ENCODE measurements around the gene PPP2R2C. TPM values are rescaled to one million over a fixed set of nuclear protein-coding genes. Genes with fewer than 3 reads are reported as not detected.

Gene PPP2R2C
- total RNA-seq, 1 experiment from 2014 or later: 32.9 TPM

- H3K4me3 ChIP-seq (replicated peaks in 1 of 2; ENCODE audit: low read depth in 1 of 2, low read length in 2 of 2): no peak overlapping the region
- H3K27me3 ChIP-seq (ENCODE audit: insufficient read depth, low read length): no peaks in the 10 kb centered on the region
- POLR2A ChIA-PET: no interaction called here
- H2AFZ ChIP-seq (ENCODE audit: low read depth, low read length, poor library complexity, severe bottlenecking): no peak overlapping the region
- no peaks in the 10 kb centered on the region for H3K9me3 ChIP-seq (ENCODE audit: control insufficient read depth in 1 of 2, insufficient read depth in 1 of 2, low read depth in 1 of 2, low read length in 2 of 2)
- H4K20me1 ChIP-seq (ENCODE audit: insufficient read depth): no peaks in the 10 kb centered on the region
- ATAC-seq (no peak), DNase-seq (ENCODE audit: low read depth, low spot score) (no peak)
- CTCF ChIA-PET: no interaction called here
- no peaks in the 10 kb centered on the region for H3K79me2 ChIP-seq (ENCODE audit: insufficient read depth, low read length)
- H3K4me2 ChIP-seq (ENCODE audit: low read length): no peak overlapping the region
- intact Hi-C loops (cut with micrococcal nuclease): no loop called here
- H3K9me2 ChIP-seq (ENCODE audit: insufficient read depth): no peaks in the 10 kb centered on the region
- RAD21 ChIA-PET (ENCODE audit: low non-redundant PET in 1 of 2, low total read pairs in 2 of 2, uncharacterized antibody in 2 of 2, unreplicated experiment in 2 of 2): no interaction called here
- BruUV-seq (replicated peaks): no TSS peak
- no peak overlapping the region for H3K9ac ChIP-seq (ENCODE audit: low read length)
- no peak overlapping the region for H3K27ac ChIP-seq (ENCODE audit: low read depth, low read length)
- TF ChIP-seq RAD21 (IDR thresholded peaks at IDR 0.05; ENCODE audit: low read depth) (no peak), SIN3A (IDR thresholded peaks at IDR 0.05; ENCODE audit: low read depth) (no peak), CBX3 (IDR thresholded peaks at IDR 0.05; ENCODE audit: low read depth) (no peak), TCF7L2 (IDR thresholded peaks at IDR 0.05; ENCODE audit: borderline replicate concordance, extremely low read depth, insufficient read depth, insufficient read length) (no peak), JUND (IDR thresholded peaks at IDR 0.05) (no peak), MAX (IDR thresholded peaks at IDR 0.05) (no peak), ZBTB33 (IDR thresholded peaks at IDR 0.05; ENCODE audit: extremely low read depth, insufficient replicate concordance, low read length) (no peak)
- no peaks in the 10 kb centered on the region for H3K36me3 ChIP-seq (ENCODE audit: control insufficient read depth in 1 of 2, insufficient read depth in 2 of 2, low read length in 2 of 2)
- peaks cover 15 to 40% of the 10 kb centered on the region in 2 experiments for H3K4me1 ChIP-seq (ENCODE audit: control insufficient read depth in 1 of 2, insufficient read depth in 2 of 2, low read length in 2 of 2)
Measured at GRCh38 chr4:6389142-6389825, 83.1 kb downstream of the PPP2R2C start.

- no peak overlapping the region for H3K4me3 ChIP-seq (replicated peaks in 1 of 2; ENCODE audit: low read depth in 1 of 2, low read length in 2 of 2)
- H4K20me1 ChIP-seq (ENCODE audit: insufficient read depth): no peaks in the 10 kb centered on the region
- H3K4me1 ChIP-seq (ENCODE audit: control insufficient read depth in 1 of 2, insufficient read depth in 2 of 2, low read length in 2 of 2): peaks cover 15 to 35% of the 10 kb centered on the region in 2 experiments
- H3K9me3 ChIP-seq (ENCODE audit: control insufficient read depth in 1 of 2, insufficient read depth in 1 of 2, low read depth in 1 of 2, low read length in 2 of 2): no peaks in the 10 kb centered on the region
- no peak overlapping the region for H3K9ac ChIP-seq (ENCODE audit: low read length)
- no peak for ATAC-seq
- no peaks in the 10 kb centered on the region for H3K9me2 ChIP-seq (ENCODE audit: insufficient read depth)
- ChIA-PET RAD21 (ENCODE audit: low non-redundant PET in 1 of 2, low total read pairs in 2 of 2, uncharacterized antibody in 2 of 2, unreplicated experiment in 2 of 2) (no interaction called here), CTCF (no interaction called here), POLR2A (no interaction called here)
- no peak overlapping the region for H3K27ac ChIP-seq (ENCODE audit: low read depth, low read length)
- no TSS peak for BruUV-seq (replicated peaks)
- no peak overlapping the region for H3K4me2 ChIP-seq (ENCODE audit: low read length)
- H2AFZ ChIP-seq (ENCODE audit: low read depth, low read length, poor library complexity, severe bottlenecking): no peak overlapping the region
- H3K36me3 ChIP-seq (ENCODE audit: control insufficient read depth in 1 of 2, insufficient read depth in 2 of 2, low read length in 2 of 2): no peaks in the 10 kb centered on the region
- H3K27me3 ChIP-seq (ENCODE audit: insufficient read depth, low read length): no peaks in the 10 kb centered on the region
- H3K79me2 ChIP-seq (ENCODE audit: insufficient read depth, low read length): no peaks in the 10 kb centered on the region
- peak; percentile 34; the same call in 1 of the 2 replicates for TF ChIP-seq RAD21 (IDR thresholded peaks at IDR 0.05; ENCODE audit: low read depth)
- no peak for TF ChIP-seq MAX (IDR thresholded peaks at IDR 0.05)
- DNase-seq (ENCODE audit: low read depth, low spot score): no peak
- intact Hi-C loops (cut with micrococcal nuclease): no loop called here
Measured at GRCh38 chr4:6388713-6389112, 83.7 kb downstream of the PPP2R2C start.

All from HCT116 (cell line).